GM19452 (cell line): ENCODE results near the gene RNF103.

Experiments
- ATAC-seq: cut with Tn5 transposase; IDR thresholded peaks from one replicate; pipeline ENCODE4 v1.9.1; 2021; ENCODE audit not compliant: unreplicated experiment

The RNF103 gene

DNA sequence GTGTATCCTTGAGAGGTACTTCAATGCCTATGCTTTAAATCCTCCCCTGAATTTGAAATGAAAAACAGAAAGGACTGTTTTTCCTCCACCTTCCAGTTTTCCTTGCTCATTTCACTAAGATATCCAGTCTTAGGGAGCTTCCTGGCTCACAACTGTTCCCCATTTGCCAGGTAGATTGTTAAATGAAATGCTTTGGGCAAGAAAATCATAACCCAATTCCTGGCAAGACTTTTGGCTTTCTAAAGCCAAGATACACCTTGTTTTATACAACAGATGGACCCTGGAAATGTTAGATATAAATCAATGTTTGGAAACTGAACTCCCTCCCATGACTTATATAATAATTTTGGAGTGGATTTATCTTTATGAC lies 56.9 kb downstream of the RNF103 start:
- ATAC-seq: no peak

DNA sequence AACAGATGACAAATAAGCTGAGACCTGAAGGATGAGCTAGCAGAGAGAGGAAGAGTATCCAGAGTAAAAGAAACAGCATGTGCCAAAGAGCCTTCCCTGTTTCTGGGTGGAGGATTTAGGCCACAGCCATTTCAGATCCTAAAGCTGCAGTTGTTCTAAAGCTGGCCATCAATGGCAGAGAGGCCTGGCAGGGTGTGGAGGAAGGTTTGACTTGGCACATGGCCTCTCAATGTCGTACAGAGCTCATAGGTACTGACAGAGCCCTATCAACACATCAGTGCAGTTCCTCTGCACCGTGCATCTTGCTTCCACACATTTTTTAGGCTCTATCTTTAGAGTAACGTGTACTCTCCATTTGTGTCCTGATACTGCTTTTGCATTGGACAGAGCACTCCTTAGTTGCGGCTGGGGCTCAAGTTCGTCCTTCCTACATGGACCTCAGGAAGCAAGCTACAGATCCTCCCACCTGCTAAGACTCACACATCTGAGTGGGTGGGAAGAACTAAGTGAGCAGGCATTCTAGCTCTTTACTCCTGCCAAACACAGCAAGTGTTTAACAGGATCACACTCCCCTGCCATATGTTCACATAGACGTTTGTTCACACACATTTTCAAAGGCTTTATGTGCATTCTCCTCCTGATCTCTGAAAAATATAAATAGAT lies 57.4 kb downstream of the RNF103 start:
- no peak for ATAC-seq

DNA sequence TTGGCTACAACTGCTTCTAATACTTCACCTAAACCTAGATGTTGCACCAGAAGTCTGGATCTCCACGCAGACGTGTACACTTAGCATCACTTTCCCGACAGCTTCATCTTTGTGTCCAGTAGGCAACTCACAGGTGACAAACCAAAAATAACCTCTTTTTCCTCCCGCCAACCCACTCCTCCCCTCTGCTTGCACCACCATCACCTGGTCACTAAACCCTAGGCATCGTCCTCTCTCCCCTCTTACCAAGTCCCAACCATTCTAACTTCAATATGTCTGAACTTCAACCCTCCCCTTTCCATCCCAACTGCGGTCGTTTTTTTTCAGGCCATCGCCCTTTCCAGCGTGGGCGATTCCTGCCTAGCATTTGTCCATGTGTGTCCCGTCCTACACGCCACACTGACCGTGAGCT lies 60.0 kb downstream of the RNF103 start:
- ATAC-seq: no peak

DNA sequence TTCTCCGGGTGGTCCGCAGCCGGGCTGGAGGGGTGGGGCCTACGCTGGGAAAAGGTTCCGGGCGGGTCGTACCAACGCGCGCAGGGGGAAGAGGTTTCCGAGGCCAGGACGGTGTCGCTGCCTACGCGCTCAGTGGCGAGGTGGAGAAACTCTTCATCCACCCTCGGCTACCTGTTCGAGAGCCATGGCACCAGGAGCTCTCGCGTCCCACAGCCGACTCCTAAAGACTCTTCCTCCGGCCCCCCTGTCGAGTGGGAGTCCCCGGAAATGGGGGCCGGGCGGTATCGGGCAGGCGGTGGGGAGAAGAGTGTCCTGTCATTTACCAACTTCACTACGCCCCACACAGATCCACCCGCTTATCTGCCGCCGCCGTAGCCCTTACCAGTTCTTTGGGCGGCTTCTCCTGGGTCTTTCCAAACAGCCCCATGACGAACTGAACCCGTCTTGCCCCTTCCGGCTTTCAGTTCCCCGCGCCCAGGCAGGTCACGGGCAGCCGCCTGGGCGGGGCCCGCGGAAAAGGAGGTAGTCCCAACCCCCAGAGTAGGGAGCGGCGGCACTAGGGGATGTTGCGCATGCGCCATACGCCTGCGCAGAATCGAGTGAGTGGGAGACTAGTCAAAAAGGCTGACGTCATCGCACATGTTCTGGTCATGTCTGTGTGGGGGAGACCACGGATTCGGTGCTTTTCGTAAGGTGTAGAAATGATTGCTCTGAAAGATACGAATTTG lies 60.6 kb downstream of the RNF103 start, which contains the start of gene CHMP3:
CHMP3 (minus strand) TSS at position 522 of the 728 bp plus-strand sequence; CDS start at position 427, 95 bp downstream.
- peak; percentile 88 for ATAC-seq

DNA sequence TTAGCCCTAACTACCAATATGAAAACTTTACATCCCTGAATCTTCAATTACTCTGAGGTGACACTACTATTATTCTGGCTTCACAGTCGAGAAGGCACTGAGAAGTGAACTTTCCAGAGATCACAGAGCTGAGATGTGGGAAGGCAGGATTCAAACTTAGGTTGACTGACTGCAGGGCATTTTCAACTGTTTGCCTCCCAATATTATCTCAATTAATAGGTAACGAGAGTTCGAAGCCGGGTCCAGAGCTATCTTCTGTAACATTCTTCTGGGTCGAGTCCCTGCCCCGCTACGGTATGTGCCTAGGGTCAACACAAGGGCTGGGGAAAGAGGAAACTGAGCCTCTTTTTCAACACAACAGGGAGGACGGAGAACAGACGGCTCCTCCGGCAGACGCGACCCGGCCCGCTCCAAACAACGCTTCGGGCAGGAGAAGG lies 61.2 kb downstream of the RNF103 start:
- peak; percentile 9 for ATAC-seq

DNA sequence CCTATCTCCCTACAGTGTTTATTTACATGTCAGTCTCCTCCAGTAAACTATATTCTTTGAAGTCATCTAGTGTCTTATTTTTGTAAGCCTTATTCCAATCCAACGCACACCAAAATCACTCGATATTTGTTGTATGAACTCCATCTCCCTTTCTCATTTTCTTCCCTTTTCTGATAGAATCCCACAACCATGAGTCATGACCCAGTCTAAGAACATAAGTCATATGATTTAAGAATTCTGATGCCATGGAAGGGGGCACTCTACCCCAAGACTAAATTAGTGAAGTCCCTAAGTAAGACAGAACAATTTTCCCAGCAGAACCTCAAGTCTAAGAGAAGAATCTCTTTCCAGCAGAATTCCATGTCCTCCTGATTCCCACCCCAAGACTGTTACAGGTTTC lies 65.8 kb downstream of the RNF103 start:
- no peak for ATAC-seq

DNA sequence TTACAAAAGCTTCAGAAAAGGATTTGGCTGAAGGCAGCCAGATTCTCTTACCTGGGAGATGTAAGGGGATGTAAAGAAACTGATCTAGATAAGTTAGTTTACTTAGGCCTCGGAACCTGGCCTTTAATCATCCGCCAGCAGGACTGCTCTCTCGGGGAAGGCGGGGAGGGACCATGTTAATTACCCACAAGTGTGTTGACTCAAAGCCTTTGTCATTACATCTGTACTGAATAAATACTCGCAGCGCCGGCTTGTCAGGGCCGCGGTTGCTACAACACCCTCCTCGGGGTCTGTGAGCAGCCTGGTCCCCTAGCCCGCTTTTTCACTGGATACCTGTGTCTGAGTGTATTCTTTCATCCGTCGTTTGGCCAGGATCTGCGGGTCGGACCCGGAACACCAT lies 67.2 kb downstream of the RNF103 start:
- no peak for ATAC-seq
